ENCODE measurements around the gene ITPRIPL2. TPM values are rescaled to one million over a fixed set of nuclear protein-coding genes. Genes with fewer than 3 reads are reported as not detected.

The ITPRIPL2 gene
- total and polyA plus RNA-seq, 2 of the 13 experiments (the other 11 are each of a cell fraction or from before 2014, with no cell fraction given): 5.9 to 12.6 TPM

DNA sequence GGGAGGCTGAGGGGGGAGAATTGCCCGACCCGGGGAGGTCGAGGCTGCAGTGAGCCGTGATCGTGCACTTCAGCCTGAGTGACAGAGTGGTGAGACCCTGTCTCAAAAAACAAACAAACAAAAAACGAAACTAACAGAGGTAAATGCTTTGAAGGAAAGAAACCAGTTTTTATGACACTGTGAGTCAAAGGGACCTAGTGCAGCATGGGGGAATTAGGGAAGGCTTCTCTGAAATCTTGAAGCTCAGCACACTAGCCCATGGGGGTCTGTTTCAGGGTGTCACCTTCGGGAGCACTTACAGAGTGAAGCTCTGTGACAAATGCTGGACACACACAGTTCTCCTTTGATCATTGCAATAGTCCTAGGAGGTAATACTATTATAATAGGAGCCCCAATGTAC lies 16.6 kb downstream of the ITPRIPL2 start:
- CTCF ChIA-PET (ENCODE audit: low intra/inter-chr PET ratio, low total read pairs): no interaction called here
- intact Hi-C loops (cut with micrococcal nuclease; ENCODE audit: unreplicated experiment): no loop called here
- Histone ChIP-seq H3K9ac (ENCODE audit: insufficient read depth, low read depth, low read length) (no peak overlapping the region), H2AFZ (ENCODE audit: low read length) (no peak overlapping the region), H4K20me1 (ENCODE audit: insufficient read depth, low read length) (no peaks in the 10 kb centered on the region), H3K4me1 (ENCODE audit: insufficient read depth, low read length) (peaks cover 23% of the 10 kb centered on the region), H3K36me3 (replicated peaks in 1 of 2; ENCODE audit: control insufficient read depth in 1 of 2, insufficient read depth in 2 of 2, low read length in 2 of 2) (no peaks in the 10 kb centered on the region), H3K79me2 (ENCODE audit: insufficient read depth, low read length) (no peaks in the 10 kb centered on the region), H3K9me3 (ENCODE audit: low read length) (no peaks in the 10 kb centered on the region), H3K4me2 (ENCODE audit: low read depth, low read length) (peak overlapping the region; percentile 14), H3K27me3 (ENCODE audit: control insufficient read depth in 1 of 2, insufficient read depth in 2 of 2, low read length in 2 of 2) (peaks cover 0 to 1% of the 10 kb centered on the region in 2 experiments; a peak in 2 of 5 replicates), H3K27ac (ENCODE audit: extremely low read length, insufficient read depth, low read length) (no peak overlapping the region), H3K4me3 (replicated peaks in 1 of 3; ENCODE audit: insufficient read depth in 1 of 3, low read depth in 2 of 3, low read length in 3 of 3) (no peak overlapping the region)
- FAIRE-seq (no peak), DNase-seq (ENCODE audit: low spot score) (no peak), ATAC-seq (no peak)
- in situ Hi-C loops (cut with HindIII; ENCODE audit: extremely low pct_ligation_motif_present, low pct_unique_long_range_greater_than_20kb): no loop called here
- POLR2A ChIA-PET: interaction anchor here (1.6 kb wide), 1 partner anchor 36 kb away, joined by 6 read pairs; no protein-coding TSS in a partner anchor
- BruUV-seq (replicated peaks): no TSS peak
- 31% methylated on average over 7 of the region's 7 CpGs for WGBS (ENCODE audit: low lambda C conversion rate)
- TF ChIP-seq ZMYM3 (CRISPR knock-in tag; IDR thresholded peaks at IDR 0.05) (peak; percentile 42; the same call in 1 of the 2 replicates), SOX5 (CRISPR knock-in tag; IDR thresholded peaks at IDR 0.05; ENCODE audit: borderline replicate concordance) (no peak)

DNA sequence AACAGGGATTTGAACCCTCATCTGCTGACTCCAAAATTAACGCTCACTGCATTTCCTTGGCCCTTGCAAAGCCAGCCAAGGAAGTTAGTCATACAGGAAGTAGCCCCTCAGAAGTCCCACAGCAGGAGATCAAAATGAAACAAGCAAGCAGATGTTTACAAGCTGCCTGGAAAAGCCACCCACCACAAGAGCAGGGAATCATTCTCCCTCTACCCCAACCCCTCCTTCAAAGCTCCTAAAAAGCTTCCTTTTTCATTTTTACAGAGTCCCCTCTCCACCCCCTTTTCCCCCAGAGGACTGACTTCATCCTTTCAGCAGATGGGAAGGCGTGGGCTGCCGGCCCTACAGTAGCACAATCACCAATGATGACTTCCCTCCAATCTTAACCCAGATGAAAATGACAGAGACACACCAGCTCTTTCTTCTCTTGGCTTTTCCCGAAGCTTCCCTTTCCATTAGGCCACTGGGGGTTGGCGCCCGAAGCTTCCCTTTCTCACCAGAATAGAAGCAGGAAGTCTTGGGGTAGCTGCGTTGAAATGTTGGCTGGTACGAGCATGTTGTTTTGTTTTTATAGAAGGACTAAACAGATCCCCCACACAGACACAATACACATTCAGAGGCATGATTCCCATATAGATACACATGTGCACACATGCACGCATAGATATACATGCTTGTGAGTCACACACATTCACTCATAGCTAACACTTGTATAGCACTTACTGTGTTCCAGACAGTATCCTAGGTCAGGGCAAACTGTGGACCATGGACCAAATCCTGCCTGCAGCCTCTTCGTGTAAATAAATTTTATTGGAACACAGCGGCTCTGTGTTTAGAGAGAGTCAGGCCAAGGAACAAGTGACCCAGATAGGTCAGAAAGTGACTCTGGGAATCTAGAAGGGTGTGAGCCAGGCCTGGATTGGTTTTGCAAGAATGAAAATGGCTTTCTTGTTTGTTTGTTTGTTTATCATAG lies 17.4 kb downstream of the ITPRIPL2 start:
- BruUV-seq (replicated peaks): no TSS peak
- ATAC-seq: peak; percentile 42
- Histone ChIP-seq H3K4me1 (ENCODE audit: insufficient read depth, low read length) (peaks cover 30% of the 10 kb centered on the region), H3K9ac (ENCODE audit: insufficient read depth, low read depth, low read length) (no peak overlapping the region), H3K79me2 (ENCODE audit: insufficient read depth, low read length) (no peaks in the 10 kb centered on the region), H3K4me2 (ENCODE audit: low read depth, low read length) (peak overlapping the region; percentile 14), H3K27me3 (ENCODE audit: control insufficient read depth in 1 of 2, insufficient read depth in 2 of 2, low read length in 2 of 2) (peaks cover 0 to 9% of the 10 kb centered on the region in 2 experiments; a peak in 2 of 5 replicates), H3K36me3 (replicated peaks in 1 of 2; ENCODE audit: control insufficient read depth in 1 of 2, insufficient read depth in 2 of 2, low read length in 2 of 2) (no peaks in the 10 kb centered on the region), H4K20me1 (ENCODE audit: insufficient read depth, low read length) (no peaks in the 10 kb centered on the region), H2AFZ (ENCODE audit: low read length) (no peak overlapping the region), H3K9me3 (ENCODE audit: low read length) (no peaks in the 10 kb centered on the region), H3K27ac (ENCODE audit: extremely low read length, insufficient read depth, low read length) (no peak overlapping the region), H3K4me3 (replicated peaks in 1 of 3; ENCODE audit: insufficient read depth in 1 of 3, low read depth in 2 of 3, low read length in 3 of 3) (no peak overlapping the region)
- peak; percentile 32 for FAIRE-seq
- CTCF ChIA-PET (ENCODE audit: low intra/inter-chr PET ratio, low total read pairs): no interaction called here
- DNase-seq (ENCODE audit: low spot score): no peak
- POLR2A ChIA-PET: interaction anchor here (0.9 to 2.0 kb wide), 3 partner anchors 8 to 330 kb away, joined by 3 to 6 read pairs (median 5); partner anchors contain the start of gene ARL6IP1
- intact Hi-C loops (cut with micrococcal nuclease; ENCODE audit: unreplicated experiment) (no loop called here), in situ Hi-C loops (cut with HindIII; ENCODE audit: extremely low pct_ligation_motif_present, low pct_unique_long_range_greater_than_20kb) (no loop called here)
- 42% methylated on average over 11 of the region's 11 CpGs for WGBS (ENCODE audit: low lambda C conversion rate)
- TF ChIP-seq KDM4B (CRISPR knock-in tag; IDR thresholded peaks at IDR 0.05): no peak
- no peak for TF ChIP-seq FOXJ3 (CRISPR knock-in tag; IDR thresholded peaks at IDR 0.05; ENCODE audit: borderline replicate concordance)
- no peak for TF ChIP-seq ZBTB21 (CRISPR knock-in tag; IDR thresholded peaks at IDR 0.05)
- peak; percentile 41; the same call in 1 of the 2 replicates for TF ChIP-seq ZMYM3 (CRISPR knock-in tag; IDR thresholded peaks at IDR 0.05)
- TF ChIP-seq AKAP8 (CRISPR knock-in tag; IDR thresholded peaks at IDR 0.05): no peak
- no peak for TF ChIP-seq SMAD9 (CRISPR knock-in tag; IDR thresholded peaks at IDR 0.05)
- TF ChIP-seq ZC3H13 (CRISPR knock-in tag; IDR thresholded peaks at IDR 0.05): 0 out of 2 replicates have a peak, but pooled peaks have one; percentile 46
- TF ChIP-seq TAF1 (CRISPR knock-in tag; IDR thresholded peaks at IDR 0.05): no peak
- TF ChIP-seq TGIF2 (CRISPR knock-in tag; IDR thresholded peaks at IDR 0.05): no peak
- TF ChIP-seq EED (CRISPR knock-in tag; IDR thresholded peaks at IDR 0.05): no peak
- TF ChIP-seq ZNF674 (CRISPR knock-in tag; IDR thresholded peaks at IDR 0.05; ENCODE audit: low read depth): no peak
- no peak for TF ChIP-seq KDM3A (CRISPR knock-in tag; IDR thresholded peaks at IDR 0.05; ENCODE audit: low read depth)
- 0 out of 2 replicates have a peak, but pooled peaks have one; percentile 38 for TF ChIP-seq MEF2D (CRISPR knock-in tag; IDR thresholded peaks at IDR 0.05)
- no peak for TF ChIP-seq SPEN (CRISPR knock-in tag; IDR thresholded peaks at IDR 0.05; ENCODE audit: low read depth)
- no peak for TF ChIP-seq TEAD2 (CRISPR knock-in tag; IDR thresholded peaks at IDR 0.05)
- 0 out of 2 replicates have a peak, but pooled peaks have one; percentile 3 for TF ChIP-seq FOSL2 (CRISPR knock-in tag; IDR thresholded peaks at IDR 0.05)
- TF ChIP-seq CBFB (CRISPR knock-in tag; IDR thresholded peaks at IDR 0.05): no peak
- TF ChIP-seq PCBP2 (optimal IDR thresholded peaks at IDR 0.05; ENCODE audit: low read depth, low read length, poor library complexity, severe bottlenecking): peak; percentile 33
- TF ChIP-seq FOXP1 (IDR thresholded peaks at IDR 0.05): no peak
- peak; percentile 19; the same call in 1 of the 2 replicates for TF ChIP-seq FOXP1 (CRISPR knock-in tag; IDR thresholded peaks at IDR 0.05)

Measured in HepG2 (cell line).